IMR-90 (cell line): ENCODE results near the gene DPP8. TPM values are rescaled to one million over a fixed set of nuclear protein-coding genes. Genes with fewer than 3 reads are reported as not detected.

Experiments
- ATAC-seq: fragments of 200-7000 bp; cut with Tn5 transposase; 2 replicates; pipeline ENCODE4 v1.9.1; 2020; ENCODE audit warnings: low read depth, mild to moderate bottlenecking, moderate library complexity
- BruUV-seq: library from RNA; stranded (reverse); fragments of 400-500 nt; replicated peaks from 2 replicates; lab custom pipeline; 2021; lab: Mats Ljungman, UMichigan
- CTCF ChIA-PET: fragments of 300-600 bp; formaldehyde crosslinking; extraction: SDS; loops from one replicate; lab custom pipeline; 2021; ENCODE audit warnings: antibody characterized with exemption; lab: Yijun Ruan, JAX
- POLR2A ChIA-PET: fragments of 300-600 bp; sonication (Branson Sonifier 250); formaldehyde crosslinking; loops from one replicate; lab custom pipeline; 2022; ENCODE audit warnings: antibody characterized with exemption; ENCODE audit not compliant: unreplicated experiment; lab: Charles Lee
- DNase-seq: peaks from one replicate; pipeline ENCODE4 v3.0.0; 2013
- H2AFZ ChIP-seq: replicated peaks from 2 replicates; pipeline ENCODE3; 2013; ENCODE audit warnings: low read length, mild to moderate bottlenecking; ENCODE audit not compliant: poor library complexity
- H2AK5ac ChIP-seq: 2 replicates; pipeline ENCODE4 v1.6.1; 2013; ENCODE audit warnings: low read depth, low read length, inconsistent platforms
- H2AK9ac ChIP-seq: replicated peaks from 2 replicates; pipeline ENCODE3; 2013; ENCODE audit warnings: mild to moderate bottlenecking, low read depth, low read length, moderate library complexity; ENCODE audit not compliant: poor library complexity
- H2BK120ac ChIP-seq: 2 replicates; pipeline ENCODE4 v1.6.1; 2013; ENCODE audit warnings: low read depth, low read length, inconsistent platforms
- H2BK15ac ChIP-seq: 3 replicates; pipeline ENCODE4 v1.6.1; 2013; ENCODE audit warnings: low read depth, low read length, inconsistent platforms
- H2BK20ac ChIP-seq: 2 replicates; pipeline ENCODE4 v1.6.1; 2013; ENCODE audit warnings: low read depth, mild to moderate bottlenecking, inconsistent platforms, low read length, moderate library complexity
- H2BK5ac ChIP-seq: 2 replicates; pipeline ENCODE4 v1.6.1; 2013; ENCODE audit warnings: mild to moderate bottlenecking, low read depth, low read length, inconsistent platforms; ENCODE audit not compliant: poor library complexity, severe bottlenecking
- H3K14ac ChIP-seq: replicated peaks from 2 replicates; pipeline ENCODE4 v1.6.1; 2013; ENCODE audit warnings: low read depth, low read length, inconsistent platforms
- H3K18ac ChIP-seq: 2 replicates; pipeline ENCODE4 v1.6.1; 2013; ENCODE audit warnings: low read depth, low read length, control low read depth
- H3K23ac ChIP-seq: 2 replicates; pipeline ENCODE4 v1.6.1; 2013; ENCODE audit warnings: low read depth, low read length, inconsistent platforms
- H3K27ac ChIP-seq: 2 replicates; pipeline ENCODE4 v1.5.1; 2013; ENCODE audit warnings: mild to moderate bottlenecking, control low read depth, low read length; ENCODE audit not compliant: insufficient read depth
- H3K27me3 ChIP-seq: 2 replicates; pipeline ENCODE4 v1.6.1; 2013; ENCODE audit warnings: low read length; ENCODE audit not compliant: control insufficient read depth, insufficient read depth
- H3K36me3 ChIP-seq: 2 replicates; pipeline ENCODE4 v1.6.1; 2013; ENCODE audit warnings: low read length, mixed read lengths; ENCODE audit not compliant: control insufficient read depth, insufficient read depth
- H3K4ac ChIP-seq: 2 replicates; pipeline ENCODE4 v1.6.1; 2013; ENCODE audit warnings: low read depth, low read length, inconsistent platforms
- H3K4me1 ChIP-seq: 2 replicates; pipeline ENCODE4 v1.6.1; 2013; ENCODE audit warnings: low read length, mixed read lengths; ENCODE audit not compliant: control insufficient read depth, insufficient read depth
- H3K4me2 ChIP-seq: 2 replicates; pipeline ENCODE4 v1.6.1; 2013; ENCODE audit warnings: low read depth, mild to moderate bottlenecking, control low read depth, low read length, moderate library complexity
- H3K4me3 ChIP-seq: 2 replicates; pipeline ENCODE4 v1.5.1; 2013; ENCODE audit warnings: low read depth, mild to moderate bottlenecking, control low read depth, low read length, moderate library complexity; ENCODE audit not compliant: insufficient read depth
- H3K56ac ChIP-seq: 2 replicates; pipeline ENCODE4 v1.6.1; 2013; ENCODE audit warnings: low read length, inconsistent platforms; ENCODE audit not compliant: insufficient read depth; ENCODE audit errors: extremely low read depth
- H3K79me1 ChIP-seq, 2 experiments: 2 replicates each; pipeline ENCODE4 v1.6.1; 2013; ENCODE audit warnings: low read length in 2 of 2, inconsistent platforms in 1 of 2, low read depth in 1 of 2
- H3K9ac ChIP-seq: 2 replicates; pipeline ENCODE4 v1.6.1; 2013; ENCODE audit warnings: low read depth, low read length, control low read depth
- H3K9me1 ChIP-seq: 2 replicates; pipeline ENCODE4 v1.6.1; 2013; ENCODE audit warnings: low read length, inconsistent platforms; ENCODE audit not compliant: insufficient read depth
- H3K9me3 ChIP-seq: 2 replicates; pipeline ENCODE4 v1.6.1; 2013; ENCODE audit warnings: low read length; ENCODE audit not compliant: control insufficient read depth, insufficient read depth
- H4K20me1 ChIP-seq: 2 replicates; pipeline ENCODE4 v1.6.1; 2013; ENCODE audit warnings: low read length, inconsistent platforms; ENCODE audit not compliant: insufficient read depth
- H4K5ac ChIP-seq: 2 replicates; pipeline ENCODE4 v1.6.1; 2013; ENCODE audit warnings: mild to moderate bottlenecking, low read depth, low read length, control low read depth
- H4K8ac ChIP-seq, 2 experiments: 2 replicates each; pipeline ENCODE4 v1.6.1; 2013; ENCODE audit warnings: low read depth in 2 of 2, low read length in 2 of 2, control low read depth in 1 of 2, inconsistent platforms in 1 of 2
- H4K91ac ChIP-seq: 2 replicates; pipeline ENCODE4 v1.6.1; 2013; ENCODE audit warnings: low read depth, low read length, inconsistent platforms; ENCODE audit not compliant: insufficient read depth
- BHLHE40 ChIP-seq: fragments of 150-350 bp; IDR thresholded peaks from 2 replicates; pipeline ENCODE4 v1.6.1; 2016; ENCODE audit warnings: mild to moderate bottlenecking, low read depth, low read length
- CHD1 ChIP-seq: IDR thresholded peaks from 2 replicates; pipeline ENCODE4 v1.6.1; 2012; ENCODE audit warnings: low read depth, low read length, improper control_type of control experiment
- FOS ChIP-seq: fragments of 150-350 bp; IDR thresholded peaks from 2 replicates; pipeline ENCODE4 v1.6.1; 2016; ENCODE audit warnings: low read depth, low read length
- MAFK ChIP-seq: IDR thresholded peaks from 2 replicates; pipeline ENCODE4 v1.6.1; 2012; ENCODE audit warnings: low read depth, low read length, improper control_type of control experiment
- MAZ ChIP-seq: IDR thresholded peaks from 2 replicates; pipeline ENCODE4 v1.6.1; 2012; ENCODE audit warnings: low read depth, mild to moderate bottlenecking, low read length, improper control_type of control experiment, moderate library complexity, borderline replicate concordance
- MXI1 ChIP-seq: IDR thresholded peaks from 2 replicates; pipeline ENCODE4 v1.6.1; 2012; ENCODE audit warnings: low read depth, mild to moderate bottlenecking, low read length, moderate library complexity, borderline replicate concordance
- NFE2L2 ChIP-seq: fragments of 150-350 bp; IDR thresholded peaks from 2 replicates; pipeline ENCODE4 v1.6.1; 2016; ENCODE audit warnings: low read depth, mild to moderate bottlenecking, low read length
- POLR2A ChIP-seq: IDR thresholded peaks from 2 replicates; pipeline ENCODE4 v1.6.1; 2012; ENCODE audit warnings: mild to moderate bottlenecking, low read depth, low read length
- RAD21 ChIP-seq: IDR thresholded peaks from 2 replicates; pipeline ENCODE4 v1.6.1; 2012; ENCODE audit warnings: low read length, improper control_type of control experiment
- RCOR1 ChIP-seq: IDR thresholded peaks from 2 replicates; pipeline ENCODE4 v1.6.1; 2012; ENCODE audit warnings: mild to moderate bottlenecking, low read length, improper control_type of control experiment; ENCODE audit not compliant: insufficient replicate concordance
- RFX5 ChIP-seq: IDR thresholded peaks from 2 replicates; pipeline ENCODE4 v1.8.0; 2012; ENCODE audit warnings: low read depth, mild to moderate bottlenecking, low read length, moderate library complexity
- SMC3 ChIP-seq: fragments of 150-350 bp; IDR thresholded peaks from 2 replicates; pipeline ENCODE4 v1.6.1; 2016; ENCODE audit warnings: low read depth, mild to moderate bottlenecking, antibody characterized with exemption, low read length, moderate library complexity
- WGBS, 2 experiments: methylation state at CpG; one replicate each; pipeline versions ENCODE4 v1.1.5 to v1.1.7; 2013; ENCODE audit warnings: missing lambda C conversion rate in 2 of 2; ENCODE audit not compliant: insufficient read length in 1 of 2; ENCODE audit errors: extremely low coverage in 2 of 2; 5-methylcytosine and 5-hydroxymethylcytosine counted together
- dilution Hi-C: fragments of 300-500 bp; cut with HindIII; formaldehyde crosslinking; loops from one replicate; pipeline ENCODE4 v1.14.3; 2018; ENCODE audit warnings: low sequenced_read_pairs; ENCODE audit not compliant: unreplicated experiment
- in situ Hi-C: fragments of 300-500 bp; cut with MboI; formaldehyde crosslinking; loops from 3 replicates; pipeline ENCODE4 v1.14.3; 2019; ENCODE audit warnings: low sequenced_read_pairs, inconsistent platforms, mixed read lengths
- intact Hi-C: fragments of 100-400 bp; cut with micrococcal nuclease; formaldehyde crosslinking; loops from 2 replicates; pipeline ENCODE4 v1.10.0; 2022
- polyA plus RNA-seq, 3 experiments: library from polyadenylated mRNA; depleted of rRNA; stranded (reverse); fragments of >200 nt; gene quantifications; 2 replicates each; pipeline ENCODE4 v1.2.3, GENCODE V29; 2012; ENCODE audit warnings: low replicate concordance in 1 of 3
- total RNA-seq: library from RNA; depleted of rRNA; stranded (reverse); fragments of >200 nt; gene quantifications from 2 replicates; pipeline ENCODE4 v1.2.3, GENCODE V29; 2012
- TF ChIP-seq, protein P1 (sequence below): fragments of 150-350 bp; IDR thresholded peaks from 2 replicates; pipeline ENCODE4 v1.6.1; 2016; ENCODE audit warnings: low read depth, mild to moderate bottlenecking, low read length, moderate library complexity, borderline replicate concordance
- TF ChIP-seq, protein P2 (sequence below): fragments of 150-350 bp; IDR thresholded peaks from 2 replicates; pipeline ENCODE4 v1.6.1; 2017; ENCODE audit warnings: mild to moderate bottlenecking, antibody characterized with exemption, low read length, low read depth

Gene DPP8
- total and polyA plus RNA-seq, 2 of the 4 experiments (the other 2 are of a cell fraction) = 10.7 to 29.4 TPM

DNA sequence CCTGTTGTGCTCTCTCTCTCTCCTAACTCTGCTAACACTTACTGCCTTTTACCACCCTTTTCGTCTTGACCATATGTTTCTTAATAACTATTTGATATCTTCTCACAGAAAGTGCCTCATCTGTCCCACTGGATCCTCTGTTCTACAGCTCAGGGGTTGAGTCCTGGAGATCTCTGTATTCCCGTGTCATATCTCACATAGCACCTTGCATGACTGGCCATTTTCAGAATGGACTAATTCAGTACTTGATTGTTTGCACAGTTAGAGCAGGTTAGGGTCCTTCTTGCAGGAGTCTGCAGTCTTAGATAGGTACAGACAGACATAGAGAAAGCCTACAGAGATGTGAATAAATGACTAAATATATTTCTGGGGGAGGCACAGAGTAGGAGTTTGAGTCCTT lies 33.7 kb upstream of the DPP8 start:
- H2AK9ac ChIP-seq = no peak overlapping the region
- WGBS, 2 experiments = 60% methylated on average over 1 of the region's 2 CpGs; no CpG with 5 or more reads in 1 of the 2 experiments
- H3K4me1 ChIP-seq = peaks cover 5% of the 10 kb centered on the region; the same call in 1 of the 2 replicates
- ATAC-seq (no peak), DNase-seq (no peak)
- H3K4me2 ChIP-seq = peak overlapping the region; percentile 43; the same call in 1 of the 2 replicates
- H2BK15ac ChIP-seq = no peak overlapping the region
- peaks cover 32% of the 10 kb centered on the region for H4K20me1 ChIP-seq
- H2BK20ac ChIP-seq = no peak overlapping the region
- in situ Hi-C loops = no loop called here
- H3K9me1 ChIP-seq = peaks cover 9% of the 10 kb centered on the region; the same call in 1 of the 2 replicates
- TF ChIP-seq MAFK (no peak), MAZ (no peak), RCOR1 (no peak), FOS (no peak), CHD1 (no peak), SMC3 (no peak), NFE2L2 (no peak), BHLHE40 (no peak), POLR2A (no peak), MXI1 (no peak), RFX5 (no peak), RAD21 (no peak)
- TF ChIP-seq, protein P1, sequence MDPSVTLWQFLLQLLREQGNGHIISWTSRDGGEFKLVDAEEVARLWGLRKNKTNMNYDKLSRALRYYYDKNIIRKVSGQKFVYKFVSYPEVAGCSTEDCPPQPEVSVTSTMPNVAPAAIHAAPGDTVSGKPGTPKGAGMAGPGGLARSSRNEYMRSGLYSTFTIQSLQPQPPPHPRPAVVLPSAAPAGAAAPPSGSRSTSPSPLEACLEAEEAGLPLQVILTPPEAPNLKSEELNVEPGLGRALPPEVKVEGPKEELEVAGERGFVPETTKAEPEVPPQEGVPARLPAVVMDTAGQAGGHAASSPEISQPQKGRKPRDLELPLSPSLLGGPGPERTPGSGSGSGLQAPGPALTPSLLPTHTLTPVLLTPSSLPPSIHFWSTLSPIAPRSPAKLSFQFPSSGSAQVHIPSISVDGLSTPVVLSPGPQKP = no peak
- TF ChIP-seq, protein P2, sequence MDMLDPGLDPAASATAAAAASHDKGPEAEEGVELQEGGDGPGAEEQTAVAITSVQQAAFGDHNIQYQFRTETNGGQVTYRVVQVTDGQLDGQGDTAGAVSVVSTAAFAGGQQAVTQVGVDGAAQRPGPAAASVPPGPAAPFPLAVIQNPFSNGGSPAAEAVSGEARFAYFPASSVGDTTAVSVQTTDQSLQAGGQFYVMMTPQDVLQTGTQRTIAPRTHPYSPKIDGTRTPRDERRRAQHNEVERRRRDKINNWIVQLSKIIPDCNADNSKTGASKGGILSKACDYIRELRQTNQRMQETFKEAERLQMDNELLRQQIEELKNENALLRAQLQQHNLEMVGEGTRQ = no peak
- ChIA-PET POLR2A (no interaction called here), CTCF (interaction anchor here (1.6 kb wide), 1 partner anchor 11 kb away, joined by 4 read pairs; no protein-coding TSS in a partner anchor)
- H3K4me3 ChIP-seq = no peak overlapping the region
- no peaks in the 10 kb centered on the region for H3K27me3 ChIP-seq
- H3K4ac ChIP-seq = no peak overlapping the region
- H2AFZ ChIP-seq = no peak overlapping the region
- H3K36me3 ChIP-seq = peaks cover 2% of the 10 kb centered on the region
- no TSS peak for BruUV-seq
- H3K56ac ChIP-seq = no peak overlapping the region
- no peak overlapping the region for H4K91ac ChIP-seq
- no peak overlapping the region for H3K27ac ChIP-seq
- H3K79me1 ChIP-seq = peaks cover 44 to 73% of the 10 kb centered on the region in 2 experiments
- no peak overlapping the region for H4K8ac ChIP-seq
- no peak overlapping the region for H3K14ac ChIP-seq
- H2BK5ac ChIP-seq = no peak overlapping the region
- no peak overlapping the region for H2BK120ac ChIP-seq
- H3K9ac ChIP-seq = no peak overlapping the region
- no peak overlapping the region for H2AK5ac ChIP-seq
- no peak overlapping the region for H4K5ac ChIP-seq
- intact Hi-C loops = no loop called here
- no peaks in the 10 kb centered on the region for H3K9me3 ChIP-seq
- dilution Hi-C loops = no loop called here
- no peak overlapping the region for H3K23ac ChIP-seq
- H3K18ac ChIP-seq = no peak overlapping the region
